Upper lobe of right lung (tissue), 1 donor: ENCODE data around the gene TRIM40. TPM values are rescaled to one million over a fixed set of nuclear protein-coding genes. Genes with fewer than 3 reads are reported as not detected.

ENCODE experiments used
- ATAC-seq: fragments of 200-7000 bp; cut with Tn5 transposase; one replicate; pipeline ENCODE4 v1.9.1; 2020; ENCODE audit warnings: mild to moderate bottlenecking, moderate library complexity
- DNase-seq: peaks from one replicate; pipeline ENCODE4 v3.0.0-alpha.2; 2020
- H3K27ac ChIP-seq: fragments of 200-600 bp; one replicate; pipeline ENCODE4 v1.8.0; 2022
- H3K27me3 ChIP-seq: fragments of 200-600 bp; one replicate; pipeline ENCODE4 v1.8.0; 2022; ENCODE audit warnings: mild to moderate bottlenecking
- H3K36me3 ChIP-seq: fragments of 200-600 bp; one replicate; pipeline ENCODE4 v1.8.0; 2022
- H3K4me1 ChIP-seq: fragments of 200-600 bp; one replicate; pipeline ENCODE4 v1.8.0; 2022
- H3K4me3 ChIP-seq: fragments of 200-600 bp; one replicate; pipeline ENCODE4 v1.8.0; 2022; ENCODE audit warnings: mild to moderate bottlenecking
- H3K9me3 ChIP-seq: fragments of 200-600 bp; one replicate; pipeline ENCODE4 v1.8.0; 2022
- intact Hi-C: fragments of 100-400 bp; cut with DNase I; formaldehyde crosslinking; loops from one replicate; pipeline ENCODE4 v1.11.0; 2022
- total RNA-seq: library from RNA; stranded (reverse); fragmentation: NEBNext Ultra II Directional; extraction: Animal tissue kit (Norgen Biotek cat#: 25700); gene quantifications from one replicate; pipeline ENCODE4 v1.2.1, GENCODE V29; 2021
- TF ChIP-seq, protein P1 (sequence below): fragments of 200-600 bp; IDR thresholded peaks from one replicate; pipeline ENCODE4 v1.8.0; 2022; ENCODE audit warnings: antibody characterized with exemption
- donor health status: DM: no; HTN: yes; CAD: no; lungs with severe emphysema.

Gene TRIM40
- total RNA-seq, 1 donor from 2014 or later, result not detected

DNA sequence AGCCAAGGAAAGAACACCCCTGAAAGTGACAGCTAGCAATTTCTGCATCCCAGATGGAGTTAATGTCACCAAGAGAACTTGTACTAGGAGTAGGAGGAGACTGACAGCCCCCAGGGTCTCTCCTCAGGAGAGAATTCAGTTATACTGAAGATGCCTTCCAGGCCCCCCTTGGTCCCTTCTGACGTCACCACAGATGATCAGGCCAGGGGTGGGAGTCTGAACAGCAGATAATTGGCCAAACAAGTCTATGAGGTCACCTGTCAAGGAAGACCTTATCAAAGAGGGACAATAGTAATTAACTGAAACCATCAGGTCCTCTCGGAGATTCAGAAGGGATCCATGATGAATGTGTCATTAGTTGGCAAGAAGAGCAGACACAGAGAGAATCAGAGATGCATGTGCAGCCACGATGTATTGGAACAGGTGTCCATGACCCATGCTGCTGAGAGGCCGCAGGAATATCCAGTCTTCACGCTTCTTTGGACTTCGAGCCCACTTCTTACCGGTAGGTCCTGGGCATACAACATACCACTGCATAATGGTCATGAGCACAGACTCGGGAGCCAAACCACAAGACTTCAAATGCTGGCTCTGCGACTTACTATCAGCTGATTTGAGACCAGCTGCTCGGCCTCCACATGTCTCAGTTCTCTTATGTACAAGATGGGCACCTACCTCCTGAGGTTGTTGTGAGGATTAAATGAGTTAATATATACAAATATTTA is 14.9 kb downstream of the TRIM40 start:
- ATAC-seq (no peak), DNase-seq (no peak)
- no peaks in the 10 kb centered on the region for H3K9me3 ChIP-seq
- peaks cover 3% of the 10 kb centered on the region for H3K4me1 ChIP-seq
- H3K36me3 ChIP-seq, result no peaks in the 10 kb centered on the region
- no peak overlapping the region for H3K4me3 ChIP-seq
- TF ChIP-seq, protein P1, sequence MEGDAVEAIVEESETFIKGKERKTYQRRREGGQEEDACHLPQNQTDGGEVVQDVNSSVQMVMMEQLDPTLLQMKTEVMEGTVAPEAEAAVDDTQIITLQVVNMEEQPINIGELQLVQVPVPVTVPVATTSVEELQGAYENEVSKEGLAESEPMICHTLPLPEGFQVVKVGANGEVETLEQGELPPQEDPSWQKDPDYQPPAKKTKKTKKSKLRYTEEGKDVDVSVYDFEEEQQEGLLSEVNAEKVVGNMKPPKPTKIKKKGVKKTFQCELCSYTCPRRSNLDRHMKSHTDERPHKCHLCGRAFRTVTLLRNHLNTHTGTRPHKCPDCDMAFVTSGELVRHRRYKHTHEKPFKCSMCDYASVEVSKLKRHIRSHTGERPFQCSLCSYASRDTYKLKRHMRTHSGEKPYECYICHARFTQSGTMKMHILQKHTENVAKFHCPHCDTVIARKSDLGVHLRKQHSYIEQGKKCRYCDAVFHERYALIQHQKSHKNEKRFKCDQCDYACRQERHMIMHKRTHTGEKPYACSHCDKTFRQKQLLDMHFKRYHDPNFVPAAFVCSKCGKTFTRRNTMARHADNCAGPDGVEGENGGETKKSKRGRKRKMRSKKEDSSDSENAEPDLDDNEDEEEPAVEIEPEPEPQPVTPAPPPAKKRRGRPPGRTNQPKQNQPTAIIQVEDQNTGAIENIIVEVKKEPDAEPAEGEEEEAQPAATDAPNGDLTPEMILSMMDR, result no peak
- no peak overlapping the region for H3K27ac ChIP-seq
- intact Hi-C loops, result no loop called here
- H3K27me3 ChIP-seq, result peaks cover 5% of the 10 kb centered on the region

DNA sequence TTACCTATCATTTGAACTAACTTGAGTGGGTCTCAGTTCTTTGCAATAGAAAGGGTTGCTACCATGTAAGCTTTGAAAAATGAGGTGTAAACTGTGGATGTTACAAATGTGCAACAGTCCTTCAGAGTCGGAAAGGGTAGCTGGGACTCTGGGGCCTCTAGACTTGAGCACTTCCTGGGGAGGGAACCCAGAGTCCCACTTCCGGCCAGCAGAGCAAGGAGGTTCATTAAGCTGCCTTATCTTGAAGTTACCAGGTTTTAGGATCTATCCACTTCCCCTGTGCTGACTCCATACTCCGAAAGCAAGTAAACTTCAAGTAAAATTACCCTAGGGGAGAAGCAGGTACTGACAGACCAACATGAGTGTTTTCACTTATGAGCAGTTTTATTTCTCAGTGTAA is 15.6 kb downstream of the TRIM40 start:
- DNase-seq (no peak), ATAC-seq (no peak)
- H3K27me3 ChIP-seq, result peaks cover 4% of the 10 kb centered on the region
- H3K36me3 ChIP-seq, result no peaks in the 10 kb centered on the region
- H3K4me1 ChIP-seq, result peaks cover 4% of the 10 kb centered on the region
- intact Hi-C loops, result no loop called here
- no peak overlapping the region for H3K27ac ChIP-seq
- TF ChIP-seq, protein P1, result no peak
- no peaks in the 10 kb centered on the region for H3K9me3 ChIP-seq
- H3K4me3 ChIP-seq, result no peak overlapping the region

DNA sequence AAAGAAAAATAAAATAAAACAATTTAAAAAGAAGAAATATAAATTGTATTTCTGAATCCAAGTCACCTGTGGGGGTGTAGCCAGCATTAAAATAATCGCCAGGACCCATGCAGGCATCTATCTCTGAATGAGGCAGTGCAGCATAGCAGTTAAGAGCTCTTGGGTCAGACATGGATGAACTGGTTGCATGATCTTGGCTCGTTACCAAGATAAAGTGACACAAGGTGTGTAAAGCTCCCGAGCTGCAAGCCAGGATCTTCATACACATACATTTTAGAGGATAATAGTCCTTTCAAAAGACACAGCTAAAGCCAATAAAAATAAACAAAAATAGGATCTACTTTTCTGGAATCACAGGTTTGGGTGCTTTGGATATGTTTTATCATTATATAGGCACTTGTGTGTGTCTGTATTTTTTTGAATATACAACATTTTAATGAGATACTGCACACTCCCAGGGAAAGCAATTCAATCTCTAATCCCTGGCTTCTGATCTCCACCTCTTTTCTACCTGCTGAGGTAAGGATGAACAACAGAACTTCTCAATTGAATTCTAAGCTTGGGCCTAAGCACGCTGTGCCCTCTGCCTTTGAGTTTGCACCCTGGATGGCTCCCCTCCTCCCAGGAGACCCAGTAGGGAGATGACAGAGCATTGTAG is 16.2 kb downstream of the TRIM40 start:
- Histone ChIP-seq H3K27ac (no peak overlapping the region), H3K36me3 (no peaks in the 10 kb centered on the region), H3K27me3 (no peaks in the 10 kb centered on the region), H3K4me3 (no peak overlapping the region), H3K4me1 (peaks cover 4% of the 10 kb centered on the region), H3K9me3 (no peaks in the 10 kb centered on the region)
- TF ChIP-seq, protein P1, result no peak
- DNase-seq (no peak), ATAC-seq (no peak)
- intact Hi-C loops, result no loop called here

DNA sequence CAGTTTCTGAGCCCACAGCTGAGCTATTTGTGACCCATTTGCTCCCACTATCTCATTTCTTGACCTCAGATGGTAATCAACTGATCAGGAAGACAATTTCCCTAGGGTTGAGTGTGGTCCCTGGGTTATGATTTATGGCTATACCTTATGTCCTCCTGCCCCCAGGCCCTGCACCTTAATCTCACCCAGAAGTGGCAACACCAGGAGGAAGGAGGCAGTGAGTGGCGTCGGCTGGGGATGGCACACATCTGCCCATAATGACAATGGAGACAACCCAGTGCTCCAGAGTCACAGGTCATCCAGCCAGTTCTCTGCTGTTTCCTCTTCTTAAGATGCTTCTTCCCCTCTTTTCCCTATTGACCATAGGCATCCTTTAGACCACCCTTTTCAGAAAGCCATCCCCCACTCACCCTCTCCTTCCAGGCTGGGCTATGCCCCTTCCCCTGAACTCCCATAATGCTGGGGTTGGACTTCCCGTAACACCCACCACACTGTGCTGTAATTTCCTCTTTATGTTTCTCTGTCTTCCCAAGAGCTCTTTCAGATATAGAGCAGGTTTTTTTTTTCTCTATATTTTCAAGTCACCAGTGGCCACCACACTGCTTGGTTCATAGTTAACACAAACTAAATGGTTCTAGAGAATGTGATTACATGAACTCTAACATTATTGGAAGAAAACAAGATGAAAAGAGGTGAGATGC is 17.1 kb downstream of the TRIM40 start:
- TF ChIP-seq, protein P1, result no peak
- DNase-seq (no peak), ATAC-seq (no peak)
- intact Hi-C loops, result no loop called here
- Histone ChIP-seq H3K4me3 (no peak overlapping the region), H3K27ac (no peak overlapping the region), H3K27me3 (no peaks in the 10 kb centered on the region), H3K4me1 (peaks cover 4% of the 10 kb centered on the region), H3K9me3 (no peaks in the 10 kb centered on the region), H3K36me3 (no peaks in the 10 kb centered on the region)

GRCh38 chr6:30154061-30154460 is 18.1 kb downstream of the TRIM40 start:
- no peaks in the 10 kb centered on the region for H3K27me3 ChIP-seq
- no peak overlapping the region for H3K27ac ChIP-seq
- DNase-seq (no peak), ATAC-seq (no peak)
- peaks cover 4% of the 10 kb centered on the region for H3K4me1 ChIP-seq
- H3K4me3 ChIP-seq, result no peak overlapping the region
- H3K9me3 ChIP-seq, result no peaks in the 10 kb centered on the region
- H3K36me3 ChIP-seq, result no peaks in the 10 kb centered on the region
- intact Hi-C loops, result no loop called here
- TF ChIP-seq, protein P1, result no peak
